Skeletal muscle tissue (tissue), 4 donors: Measurements from ENCODE around the gene VOPP1. TPM values are rescaled to one million over a fixed set of nuclear protein-coding genes. Genes with fewer than 3 reads are reported as not detected.
"Not testable (repeated sequence)": the region's sequence is repeated elsewhere in the genome, so short reads cannot be mapped to it uniquely, and the experiment has no call there.

Source experiments
- H3K27ac ChIP-seq: one replicate; pipeline ENCODE4 v1.7.0; 2013; ENCODE audit warnings: mild to moderate bottlenecking, low read depth, low read length, inconsistent platforms
- H3K27me3 ChIP-seq, 3 donors: one replicate each; pipeline ENCODE4 v1.7.0; 2013; ENCODE audit warnings: low read length in 3 of 3; ENCODE audit not compliant: control insufficient read depth in 3 of 3, insufficient read depth in 3 of 3
- H3K36me3 ChIP-seq, 3 donors: one replicate each; pipeline ENCODE4 v1.7.0; 2013; ENCODE audit warnings: low read length in 3 of 3; ENCODE audit not compliant: control insufficient read depth in 3 of 3, insufficient read depth in 3 of 3
- H3K4me1 ChIP-seq, 3 donors: one replicate each; pipeline ENCODE4 v1.7.0; 2013; ENCODE audit warnings: low read length in 3 of 3, mild to moderate bottlenecking in 3 of 3; ENCODE audit not compliant: control insufficient read depth in 3 of 3, insufficient read depth in 3 of 3
- H3K4me3 ChIP-seq, 3 donors: one replicate each; pipeline ENCODE4 v1.7.0; 2013; ENCODE audit warnings: low read length in 3 of 3
- H3K9ac ChIP-seq, 3 donors: one replicate each; pipeline ENCODE4 v1.7.0; 2013; ENCODE audit warnings: low read length in 3 of 3, mild to moderate bottlenecking in 3 of 3, moderate library complexity in 2 of 3, low read depth in 1 of 3
- H3K9me3 ChIP-seq, 3 donors: one replicate each; pipeline ENCODE4 v1.7.0; 2013; ENCODE audit warnings: low read length in 3 of 3; ENCODE audit not compliant: control insufficient read depth in 3 of 3
- total RNA-seq: library from RNA; depleted of rRNA; stranded (reverse); fragments of >200 nt; gene quantifications from one replicate; pipeline ENCODE4 v1.2.3, GENCODE V29; 2014
- donor health status: Osteomylitis.

Gene VOPP1
- total RNA-seq, 1 donor from 2014 or later: 23.5 TPM

DNA sequence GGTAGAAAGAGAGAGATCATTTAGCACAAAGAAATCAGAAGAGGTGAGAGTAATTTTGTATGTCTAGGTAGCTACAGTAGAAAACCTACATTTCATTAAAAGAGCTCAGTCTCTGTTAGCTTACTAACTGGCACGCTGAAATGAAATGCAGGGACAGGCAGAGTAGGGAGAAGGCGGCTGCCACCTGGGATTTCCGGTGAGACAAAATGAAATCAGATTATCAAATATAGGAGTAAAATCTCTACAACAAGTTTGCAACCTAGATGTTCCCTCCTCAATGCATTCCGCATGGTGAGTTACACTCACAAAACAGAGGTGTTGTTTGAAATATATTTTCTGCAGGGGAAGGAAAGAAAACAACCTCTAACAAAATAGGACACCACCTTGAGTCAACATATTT lies 55.9 kb downstream of the VOPP1 start:
- Histone ChIP-seq H3K4me3 (peak overlapping the region in 1 of 3 donors; percentile 12), H3K36me3 (peaks cover 11 to 27% (median 21%) of the 10 kb centered on the region in 3 donors), H3K4me1 (peaks cover 21 to 45% (median 37%) of the 10 kb centered on the region in 3 donors), H3K9me3 (no peaks in the 10 kb centered on the region), H3K27me3 (no peaks in the 10 kb centered on the region), H3K27ac (peak overlapping the region; percentile 23), H3K9ac (peak overlapping the region; percentile 50 to 73 (median 57))

DNA sequence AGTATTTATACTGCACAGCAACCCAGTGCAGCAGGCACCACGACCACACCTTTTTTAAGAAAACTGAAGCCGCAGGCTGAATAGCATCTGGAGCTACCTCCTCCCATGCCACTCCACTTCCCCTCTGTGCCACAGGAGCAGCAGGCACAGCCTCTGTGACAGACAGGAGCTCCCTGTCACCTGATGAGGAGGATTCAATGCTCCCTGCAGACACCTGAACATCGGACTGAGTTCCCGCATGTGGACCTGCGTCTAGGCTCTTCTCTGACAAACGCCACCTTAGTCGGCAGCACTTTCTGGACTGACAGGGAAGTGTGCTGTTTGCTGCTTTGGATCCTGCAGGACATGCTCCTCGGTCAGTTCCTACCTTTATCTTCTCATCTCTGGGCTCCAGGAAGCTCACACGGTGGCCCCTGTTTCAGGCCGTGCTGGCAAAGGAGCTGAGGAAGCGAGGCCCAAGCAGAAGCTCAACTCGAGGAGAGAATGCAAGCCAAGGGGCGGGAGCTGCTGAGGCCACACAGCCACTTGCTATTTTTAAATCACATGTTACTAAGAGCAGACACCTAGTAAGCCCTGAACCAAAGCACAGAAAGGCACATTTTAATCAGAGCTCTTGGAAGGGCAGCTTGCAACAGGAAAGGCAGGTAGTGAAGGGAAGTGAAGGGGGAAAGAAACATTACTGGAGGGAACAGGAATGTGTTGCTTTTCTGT lies 56.6 kb downstream of the VOPP1 start:
- Histone ChIP-seq H3K36me3 (peaks cover 11 to 27% (median 21%) of the 10 kb centered on the region in 3 donors), H3K27ac (peak overlapping the region; percentile 23), H3K27me3 (no peaks in the 10 kb centered on the region), H3K9ac (peak overlapping the region; percentile 50 to 73 (median 57)), H3K4me3 (peak overlapping the region; percentile 7 to 24 (median 22)), H3K4me1 (peaks cover 21 to 48% (median 39%) of the 10 kb centered on the region in 3 donors), H3K9me3 (no peaks in the 10 kb centered on the region)

DNA sequence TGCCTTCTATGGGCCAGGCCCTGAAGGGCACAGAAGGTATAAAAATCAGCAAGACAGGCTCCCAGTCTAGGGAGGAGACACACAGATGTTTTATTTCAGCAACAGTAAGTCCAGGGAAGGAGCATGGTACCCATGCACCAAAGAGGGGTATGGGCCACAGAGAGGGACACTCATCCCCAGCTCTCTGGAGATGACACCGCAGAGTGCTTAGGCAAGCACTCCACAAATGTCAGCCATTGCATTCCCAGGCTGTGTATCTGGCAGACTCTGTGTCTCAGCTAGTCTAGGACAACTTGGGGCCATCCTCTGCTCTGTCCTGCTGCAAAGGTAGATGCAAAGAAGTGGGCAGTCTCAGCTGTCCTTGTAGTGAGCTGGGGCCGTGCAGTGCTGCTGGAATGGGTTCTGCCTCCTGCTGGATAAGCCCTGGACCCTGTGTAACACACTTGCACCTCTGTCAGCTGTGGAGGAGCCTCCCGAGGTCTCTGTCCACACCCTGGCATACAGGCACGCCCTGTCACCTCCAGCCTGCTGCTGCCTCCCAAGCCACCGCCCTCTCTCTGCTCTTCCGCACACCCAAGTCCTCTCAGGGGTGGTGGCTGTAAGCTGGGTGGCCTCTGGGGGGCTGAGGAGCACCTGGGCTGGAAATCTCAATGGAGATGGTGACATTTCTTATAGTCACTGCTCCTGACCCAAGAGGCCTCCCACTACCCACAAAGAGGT lies 57.6 kb downstream of the VOPP1 start:
- Histone ChIP-seq H3K4me3 (peak overlapping the region in 1 of 3 donors; percentile 22), H3K9ac (peak overlapping the region; percentile 45 to 73 (median 50)), H3K36me3 (peaks cover 11 to 24% (median 16%) of the 10 kb centered on the region in 3 donors), H3K27me3 (no peaks in the 10 kb centered on the region), H3K4me1 (peaks cover 21 to 51% (median 42%) of the 10 kb centered on the region in 3 donors), H3K27ac (no peak overlapping the region), H3K9me3 (no peaks in the 10 kb centered on the region)

DNA sequence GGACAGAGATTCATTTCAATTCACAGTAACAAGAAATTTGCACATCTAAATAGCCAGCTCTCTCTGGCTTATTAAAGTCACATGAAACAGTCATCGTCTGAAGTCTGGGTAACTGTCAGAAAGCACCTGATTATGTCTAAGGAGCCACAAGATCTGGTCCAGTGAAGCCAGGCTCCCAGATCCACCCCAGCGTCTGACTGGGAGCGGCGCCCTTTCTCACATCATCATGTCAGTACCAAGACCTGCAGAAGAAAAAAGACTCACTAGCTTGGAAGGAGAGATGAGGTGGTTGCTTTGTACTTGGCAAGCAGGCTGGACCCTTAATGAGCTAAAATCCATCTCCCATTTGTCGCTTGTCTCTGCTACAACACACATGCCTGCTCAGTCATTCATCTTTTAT lies 58.4 kb downstream of the VOPP1 start:
- Histone ChIP-seq H3K4me1 (peaks cover 28 to 59% (median 45%) of the 10 kb centered on the region in 3 donors), H3K4me3 (no peak overlapping the region), H3K27ac (no peak overlapping the region), H3K27me3 (no peaks in the 10 kb centered on the region), H3K36me3 (peaks cover 11 to 23% (median 15%) of the 10 kb centered on the region in 3 donors), H3K9ac (no peak overlapping the region), H3K9me3 (no peaks in the 10 kb centered on the region)

DNA sequence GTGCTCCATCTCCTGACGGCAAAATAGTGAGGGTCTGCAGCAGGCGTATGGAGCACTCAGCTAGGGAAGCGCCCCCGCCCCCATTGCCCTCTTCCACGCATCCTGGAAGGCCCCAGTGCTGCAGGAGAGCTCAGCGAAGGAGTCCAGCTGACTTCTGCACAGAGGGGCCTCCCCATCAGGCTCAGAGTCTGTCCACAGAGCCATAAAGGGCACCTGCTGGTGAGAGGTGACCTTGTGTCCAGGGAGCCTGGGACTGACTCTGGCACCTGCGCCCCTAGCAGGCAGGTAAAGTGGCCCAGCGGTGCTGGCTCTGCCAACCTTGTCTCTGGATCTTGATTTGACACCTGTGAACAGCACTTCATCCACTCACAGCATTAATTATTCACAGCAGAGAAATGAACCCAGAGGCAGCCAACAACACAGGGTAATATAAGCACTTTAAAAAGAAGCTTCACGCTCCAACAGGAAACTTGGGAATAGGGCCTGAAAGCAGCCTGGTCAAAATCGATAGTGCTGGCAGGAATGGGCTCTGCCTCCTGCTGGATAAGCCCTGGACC lies 59.6 kb downstream of the VOPP1 start:
- Histone ChIP-seq H3K27ac (no peak overlapping the region), H3K27me3 (no peaks in the 10 kb centered on the region), H3K4me3 (no peak overlapping the region), H3K36me3 (peaks cover 8 to 13% (median 9%) of the 10 kb centered on the region in 3 donors), H3K9me3 (no peaks in the 10 kb centered on the region), H3K4me1 (peaks cover 30 to 58% (median 47%) of the 10 kb centered on the region in 3 donors), H3K9ac (peak overlapping the region in 1 of 3 donors; percentile 16)

DNA sequence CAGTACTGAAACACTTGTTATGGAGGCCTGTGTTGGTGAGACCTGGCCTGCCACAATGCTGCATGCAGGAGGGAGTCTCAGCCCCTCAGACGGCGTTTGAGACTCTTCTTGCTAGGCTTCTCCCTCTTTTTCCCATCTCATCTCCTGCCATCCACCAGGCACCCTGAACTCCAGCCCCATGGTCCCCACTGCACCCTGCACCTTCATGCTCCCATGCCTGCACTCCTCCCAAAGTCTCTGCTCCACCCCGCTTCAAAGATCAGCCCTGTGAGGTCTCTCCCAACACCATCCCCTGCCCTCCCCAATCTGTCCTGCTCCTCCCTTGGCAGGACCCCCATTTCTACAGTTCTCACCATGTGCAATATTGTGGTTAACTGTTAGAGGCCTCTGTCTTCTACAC lies 61.7 kb downstream of the VOPP1 start:
- H3K9ac ChIP-seq: no peak overlapping the region
- H3K4me1 ChIP-seq: peaks cover 23 to 48% (median 36%) of the 10 kb centered on the region in 3 donors
- H3K9me3 ChIP-seq: no peaks in the 10 kb centered on the region
- H3K27ac ChIP-seq: no peak overlapping the region
- H3K4me3 ChIP-seq: no peak overlapping the region
- no peaks in the 10 kb centered on the region for H3K27me3 ChIP-seq
- H3K36me3 ChIP-seq: peaks cover 3 to 11% (median 5%) of the 10 kb centered on the region in 3 donors

DNA sequence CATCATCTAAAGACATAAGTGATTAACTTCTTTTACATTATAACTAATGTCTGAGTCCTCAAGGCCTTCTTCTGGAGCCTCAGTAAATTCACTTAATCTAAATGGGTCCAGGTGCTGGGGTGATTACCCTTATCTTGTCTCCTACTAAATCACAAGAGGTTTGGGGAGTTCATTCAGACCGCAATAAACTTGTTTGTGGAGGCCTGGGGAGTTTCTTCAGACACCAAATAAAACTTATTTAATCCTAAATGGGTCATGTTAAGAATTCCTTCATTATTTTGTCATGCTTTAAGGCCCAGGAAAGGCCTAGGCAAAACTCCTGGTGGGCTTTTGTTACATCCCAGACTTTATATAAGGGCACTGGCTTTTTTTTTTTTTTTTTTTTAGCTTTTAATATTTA lies 62.1 kb downstream of the VOPP1 start:
- not testable (repeated sequence) for H3K27me3 ChIP-seq

DNA sequence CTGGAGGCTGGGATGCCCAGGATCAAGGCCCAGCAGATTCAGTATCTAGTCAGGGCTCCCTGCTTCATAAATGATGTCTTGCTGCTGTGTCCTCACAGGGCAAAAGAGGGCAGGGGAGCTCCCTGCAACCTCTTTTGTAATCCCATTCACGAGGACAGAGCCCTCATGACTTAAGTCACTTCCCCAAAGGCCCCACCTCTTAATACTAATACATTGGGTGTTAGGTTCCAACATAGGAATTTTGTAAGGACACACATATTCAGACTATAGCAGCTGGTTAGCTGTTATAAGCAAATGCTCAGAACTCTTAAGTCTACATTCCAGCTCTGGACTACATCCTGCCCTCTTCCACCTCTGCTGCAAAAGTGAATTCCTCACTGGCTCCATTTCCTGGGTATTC lies 63.0 kb downstream of the VOPP1 start:
- Histone ChIP-seq H3K9me3 (no peaks in the 10 kb centered on the region), H3K4me3 (no peak overlapping the region), H3K36me3 (peaks cover 3 to 5% (median 4%) of the 10 kb centered on the region in 3 donors), H3K4me1 (peaks cover 19 to 46% (median 33%) of the 10 kb centered on the region in 3 donors), H3K27me3 (no peaks in the 10 kb centered on the region), H3K9ac (no peak overlapping the region), H3K27ac (no peak overlapping the region)

More for the DNA sequence above, 62.1 kb downstream of the VOPP1 start:
- not testable (repeated sequence) for H3K36me3 ChIP-seq, H3K9me3 ChIP-seq, H3K4me3 ChIP-seq, H3K9ac ChIP-seq, H3K27ac ChIP-seq
- H3K4me1 ChIP-seq: peaks cover 19 to 46% (median 33%) of the 10 kb centered on the region in 3 donors

DNA sequence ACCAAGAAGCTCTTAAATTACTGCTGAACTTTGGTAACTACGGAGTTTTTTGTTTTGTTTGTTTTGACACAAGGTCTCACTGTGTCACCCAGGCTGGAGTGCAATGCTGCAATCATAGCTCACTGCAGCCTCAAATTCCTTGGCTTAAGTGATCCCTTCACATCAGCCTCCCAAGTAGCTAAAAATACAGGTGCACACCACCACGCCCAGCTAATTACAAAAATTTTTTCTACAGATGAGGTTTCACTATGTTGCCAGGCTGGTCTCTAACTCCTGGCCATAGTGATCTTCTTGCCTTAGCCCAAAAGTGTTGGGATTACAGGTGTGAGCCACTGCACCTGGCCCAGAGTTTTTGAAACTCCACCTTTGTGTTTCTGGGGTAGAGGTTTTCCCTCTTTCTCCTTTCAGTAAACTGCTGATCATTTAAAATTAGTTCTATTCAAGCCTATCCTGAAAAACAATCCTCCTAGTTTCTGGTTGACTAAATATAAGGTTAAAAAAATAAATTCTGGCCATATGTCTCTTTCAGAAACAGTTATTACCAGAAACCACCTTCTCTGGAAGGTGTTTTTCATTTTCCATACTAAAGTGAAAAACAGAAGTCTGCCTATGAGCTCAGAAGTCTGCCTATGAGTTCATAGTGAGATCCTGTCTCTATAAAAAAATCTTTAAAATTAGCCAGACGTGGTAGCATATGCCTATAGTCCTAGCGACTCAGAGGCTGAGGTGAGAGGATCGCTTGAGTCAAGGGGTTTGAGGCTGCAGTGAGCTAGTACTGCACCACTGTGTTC lies 63.9 kb downstream of the VOPP1 start:
- Histone ChIP-seq H3K9ac (no peak overlapping the region), H3K36me3 (peaks cover 3 to 5% (median 4%) of the 10 kb centered on the region in 3 donors), H3K4me1 (peaks cover 28 to 51% (median 40%) of the 10 kb centered on the region in 3 donors), H3K27ac (no peak overlapping the region), H3K27me3 (no peaks in the 10 kb centered on the region), H3K9me3 (no peaks in the 10 kb centered on the region), H3K4me3 (no peak overlapping the region)
